ENCODE measurements around the gene TRIM6.

TRIM6 gene

GRCh38 chr11:5622802-5623201 lies 26.4 kb downstream of the TRIM6 start:
- no peak for DNase-seq (ENCODE audit: low read depth)
- no peak for TF ChIP-seq CTCF (conservative IDR thresholded peaks at IDR 0.05; ENCODE audit: low read length)
- no peak overlapping the region for H3K4me3 ChIP-seq (ENCODE audit: low read length)

- peak within 1 kb of the TSS; percentile 66 for H3K4me3 ChIP-seq (ENCODE audit: low read length)
- TF ChIP-seq CTCF (conservative IDR thresholded peaks at IDR 0.05; ENCODE audit: low read length) = no peak
- DNase-seq (ENCODE audit: low read depth) = peak; percentile 62
Measured at GRCh38 chr11:5624489-5625279, 28.2 kb downstream of the TRIM6 start, which contains the start of gene TRIM34. TRIM34 (plus strand) TSS chr11:5625001; CDS start chr11:5632332, 7,331 bp downstream.

GRCh38 chr11:5625281-5625680 lies 28.8 kb downstream of the TRIM6 start:
- peak overlapping the region; percentile 66 for H3K4me3 ChIP-seq (ENCODE audit: low read length)
- TF ChIP-seq CTCF (conservative IDR thresholded peaks at IDR 0.05; ENCODE audit: low read length) = no peak
- DNase-seq (ENCODE audit: low read depth) = no peak

- H3K4me3 ChIP-seq (ENCODE audit: low read length) = no peak overlapping the region
- peak; percentile 72 for DNase-seq (ENCODE audit: low read depth)
- TF ChIP-seq CTCF (conservative IDR thresholded peaks at IDR 0.05; ENCODE audit: low read length) = no peak
Measured at GRCh38 chr11:5626196-5626595, 29.8 kb downstream of the TRIM6 start.

- TF ChIP-seq CTCF (conservative IDR thresholded peaks at IDR 0.05; ENCODE audit: low read length) = no peak
- no peak for DNase-seq (ENCODE audit: low read depth)
- H3K4me3 ChIP-seq (ENCODE audit: low read length) = no peak overlapping the region
Measured at GRCh38 chr11:5631417-5631816, 35.0 kb downstream of the TRIM6 start.

- no peak for DNase-seq (ENCODE audit: low read depth)
- H3K4me3 ChIP-seq (ENCODE audit: low read length) = no peak overlapping the region
- no peak for TF ChIP-seq CTCF (conservative IDR thresholded peaks at IDR 0.05; ENCODE audit: low read length)
Measured at GRCh38 chr11:5631969-5632635, 35.7 kb downstream of the TRIM6 start.

GRCh38 chr11:5639953-5640352 lies 43.5 kb downstream of the TRIM6 start:
- no peak overlapping the region for H3K4me3 ChIP-seq (ENCODE audit: low read length)
- no peak for DNase-seq (ENCODE audit: low read depth)
- TF ChIP-seq CTCF (conservative IDR thresholded peaks at IDR 0.05; ENCODE audit: low read length) = no peak
